Peyer's patch (tissue), 4 donors: Measurements from ENCODE around the gene SLC35D2.

ENCODE experiments used
- POLR2A ChIP-seq, 2 donors: fragments of 450-650 bp; IDR thresholded peaks; one replicate each; pipeline ENCODE4 v1.5.1; 2017; ENCODE audit warnings: antibody characterized with exemption in 2 of 2, mild to moderate bottlenecking in 2 of 2, moderate library complexity in 2 of 2
- TF ChIP-seq, protein P1 (sequence below), 6 experiments: fragments of 450-650 bp in 4 of 6; fragments of 200-600 bp in 2 of 6; sonication (generic) in 1 of 6; IDR thresholded peaks; one replicate each; pipeline ENCODE4 v1.5.1; 2017 to 2019; ENCODE audit warnings: antibody characterized with exemption in 6 of 6, mild to moderate bottlenecking in 3 of 6, moderate library complexity in 1 of 6

DNA sequence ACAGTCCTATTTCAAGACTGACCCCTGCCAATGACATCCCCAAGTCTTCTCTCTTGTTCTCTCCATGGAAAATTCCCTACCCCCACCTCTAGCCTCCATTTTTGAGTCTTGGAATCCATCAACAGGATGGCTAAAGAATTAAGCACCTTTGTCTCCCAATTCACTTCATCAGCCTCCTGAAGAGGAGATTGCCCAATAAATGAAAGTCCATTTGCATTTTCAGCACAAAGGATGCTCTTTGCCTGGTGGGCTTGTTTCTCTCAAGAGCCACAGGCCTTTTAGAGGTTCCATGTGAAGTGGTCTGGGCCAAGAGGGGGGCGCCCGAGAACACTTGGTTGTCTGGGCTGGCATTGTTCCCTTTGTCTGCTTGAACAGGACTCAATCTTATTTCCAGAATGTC, 94.1 kb downstream of the SLC35D2 start:
- TF ChIP-seq, protein P1, sequence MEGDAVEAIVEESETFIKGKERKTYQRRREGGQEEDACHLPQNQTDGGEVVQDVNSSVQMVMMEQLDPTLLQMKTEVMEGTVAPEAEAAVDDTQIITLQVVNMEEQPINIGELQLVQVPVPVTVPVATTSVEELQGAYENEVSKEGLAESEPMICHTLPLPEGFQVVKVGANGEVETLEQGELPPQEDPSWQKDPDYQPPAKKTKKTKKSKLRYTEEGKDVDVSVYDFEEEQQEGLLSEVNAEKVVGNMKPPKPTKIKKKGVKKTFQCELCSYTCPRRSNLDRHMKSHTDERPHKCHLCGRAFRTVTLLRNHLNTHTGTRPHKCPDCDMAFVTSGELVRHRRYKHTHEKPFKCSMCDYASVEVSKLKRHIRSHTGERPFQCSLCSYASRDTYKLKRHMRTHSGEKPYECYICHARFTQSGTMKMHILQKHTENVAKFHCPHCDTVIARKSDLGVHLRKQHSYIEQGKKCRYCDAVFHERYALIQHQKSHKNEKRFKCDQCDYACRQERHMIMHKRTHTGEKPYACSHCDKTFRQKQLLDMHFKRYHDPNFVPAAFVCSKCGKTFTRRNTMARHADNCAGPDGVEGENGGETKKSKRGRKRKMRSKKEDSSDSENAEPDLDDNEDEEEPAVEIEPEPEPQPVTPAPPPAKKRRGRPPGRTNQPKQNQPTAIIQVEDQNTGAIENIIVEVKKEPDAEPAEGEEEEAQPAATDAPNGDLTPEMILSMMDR (IDR thresholded peaks at IDR 0.05), result no peak
- TF ChIP-seq POLR2A (IDR thresholded peaks at IDR 0.05), result no peak
